Neural crest cell (in vitro differentiated cells): Measurements from ENCODE around the gene LYL1. TPM values are rescaled to one million over a fixed set of nuclear protein-coding genes. Genes with fewer than 3 reads are reported as not detected.

ENCODE experiments used
- DNase-seq: peaks from one replicate; pipeline ENCODE4 v3.0.0; 2021; ENCODE audit warnings: low read depth, mixed read lengths, low spot score
- H3K27ac Mint-ChIP-seq: one replicate; pipeline ENCODE4 v1.8.0; 2021; ENCODE audit warnings: mild to moderate bottlenecking, mixed read lengths; ENCODE audit not compliant: unreplicated experiment
- H3K27me3 Mint-ChIP-seq: 2 replicates; pipeline ENCODE4 v1.8.0; 2021; ENCODE audit warnings: low read depth, mild to moderate bottlenecking, mixed read lengths
- H3K36me3 Mint-ChIP-seq: 2 replicates; pipeline ENCODE4 v1.8.0; 2021; ENCODE audit warnings: low read depth, mild to moderate bottlenecking, mixed read lengths
- H3K4me1 Mint-ChIP-seq: 2 replicates; pipeline ENCODE4 v1.8.0; 2021; ENCODE audit warnings: mixed read lengths
- H3K4me3 Mint-ChIP-seq: one replicate; pipeline ENCODE4 v1.8.0; 2021; ENCODE audit warnings: mild to moderate bottlenecking, mixed read lengths
- H3K9me3 Mint-ChIP-seq: 2 replicates; pipeline ENCODE4 v1.8.0; 2021; ENCODE audit warnings: mixed read lengths
- CTCF ChIP-seq: fragments of 200-600 bp; sonication (generic); conservative IDR thresholded peaks from 2 replicates; pipeline ENCODE4 v1.5.0; 2021; ENCODE audit warnings: antibody characterized with exemption, mild to moderate bottlenecking
- total RNA-seq: library from RNA; stranded (reverse); gene quantifications from 2 replicates; pipeline ENCODE4 v1.2.1, GENCODE V29; 2021

LYL1 gene
- total RNA-seq, 1 donor from 2014 or later, result 0.30 TPM

GRCh38 chr19:13066226-13066625 lies 36.4 kb downstream of the LYL1 start:
- Mint-ChIP-seq H3K27ac (no peak overlapping the region), H3K9me3 (no peaks in the 10 kb centered on the region), H3K36me3 (no peaks in the 10 kb centered on the region), H3K27me3 (peaks cover 100% of the 10 kb centered on the region), H3K4me3 (no peak overlapping the region), H3K4me1 (peaks cover 3% of the 10 kb centered on the region)
- no peak for TF ChIP-seq CTCF
- no peak for DNase-seq

GRCh38 chr19:13064092-13064489 lies 38.6 kb downstream of the LYL1 start:
- Mint-ChIP-seq H3K4me1 (peaks cover 10% of the 10 kb centered on the region), H3K27ac (no peak overlapping the region), H3K4me3 (no peak overlapping the region), H3K27me3 (peaks cover 100% of the 10 kb centered on the region), H3K36me3 (no peaks in the 10 kb centered on the region), H3K9me3 (no peaks in the 10 kb centered on the region)
- DNase-seq, result no peak
- TF ChIP-seq CTCF, result no peak

GRCh38 chr19:13063461-13064091 lies 39.1 kb downstream of the LYL1 start:
- Mint-ChIP-seq H3K27ac (no peak overlapping the region), H3K36me3 (no peaks in the 10 kb centered on the region), H3K9me3 (no peaks in the 10 kb centered on the region), H3K4me3 (no peak overlapping the region), H3K27me3 (peaks cover 100% of the 10 kb centered on the region), H3K4me1 (peaks cover 10% of the 10 kb centered on the region)
- TF ChIP-seq CTCF, result no peak
- no peak for DNase-seq

GRCh38 chr19:13062317-13062716 lies 40.3 kb downstream of the LYL1 start:
- Mint-ChIP-seq H3K27me3 (peaks cover 100% of the 10 kb centered on the region), H3K4me1 (peaks cover 10% of the 10 kb centered on the region), H3K27ac (no peak overlapping the region), H3K36me3 (no peaks in the 10 kb centered on the region), H3K4me3 (no peak overlapping the region), H3K9me3 (no peaks in the 10 kb centered on the region)
- TF ChIP-seq CTCF, result no peak
- DNase-seq, result no peak

GRCh38 chr19:13060964-13061927 lies 41.4 kb downstream of the LYL1 start:
- TF ChIP-seq CTCF, result peak; percentile 96
- Mint-ChIP-seq H3K4me1 (peaks cover 10% of the 10 kb centered on the region), H3K9me3 (no peaks in the 10 kb centered on the region), H3K27ac (no peak overlapping the region), H3K36me3 (no peaks in the 10 kb centered on the region), H3K27me3 (peaks cover 100% of the 10 kb centered on the region), H3K4me3 (peak overlapping the region; percentile 67)
- DNase-seq, result peak; percentile 92
